GM12875 (cell line): ENCODE data around the gene NUP107.
"Not testable (repeated sequence)": the region's sequence is repeated elsewhere in the genome, so short reads cannot be mapped to it uniquely, and the experiment has no call there.

Experiments
- H3K4me3 ChIP-seq: one replicate; pipeline ENCODE4 v1.5.1; 2011; ENCODE audit warnings: low read depth, low read length, control low read depth
- CTCF ChIP-seq: IDR thresholded peaks from 2 replicates; pipeline ENCODE4 v1.5.1; 2011; ENCODE audit warnings: low read depth, mild to moderate bottlenecking, control low read depth, inconsistent platforms, low read length, moderate library complexity, borderline replicate concordance; ENCODE audit not compliant: insufficient read depth

NUP107 gene

GRCh38 chr12:68674376-68674775, 12.4 kb upstream of the NUP107 start:
- H3K4me3 ChIP-seq = no peak overlapping the region
- TF ChIP-seq CTCF = no peak

GRCh38 chr12:68675101-68675842, 11.5 kb upstream of the NUP107 start:
- no peak for TF ChIP-seq CTCF
- H3K4me3 ChIP-seq = no peak overlapping the region

GRCh38 chr12:68676854-68677253, 9.9 kb upstream of the NUP107 start:
- not testable (repeated sequence) for H3K4me3 ChIP-seq

- no peak for TF ChIP-seq CTCF
- H3K4me3 ChIP-seq = peak overlapping the region; percentile 69
Measured at GRCh38 chr12:68686262-68686594, 550 bp upstream of the NUP107 start.

- H3K4me3 ChIP-seq = no peak overlapping the region
- no peak for TF ChIP-seq CTCF
Measured at GRCh38 chr12:68695454-68695853, 8.7 kb downstream of the NUP107 start.

GRCh38 chr12:68699486-68699885, 12.7 kb downstream of the NUP107 start:
- no peak for TF ChIP-seq CTCF
- no peak overlapping the region for H3K4me3 ChIP-seq

- no peak for TF ChIP-seq CTCF
- no peak overlapping the region for H3K4me3 ChIP-seq
Measured at GRCh38 chr12:68727776-68728175, 41.0 kb downstream of the NUP107 start.

- TF ChIP-seq CTCF = no peak
Measured at GRCh38 chr12:68733661-68734071, 46.9 kb downstream of the NUP107 start.

More at GRCh38 chr12:68733661-68734071, 46.9 kb downstream of the NUP107 start:
- no peak overlapping the region for H3K4me3 ChIP-seq
